ENCODE data around the gene CTNND1. TPM values are rescaled to one million over a fixed set of nuclear protein-coding genes. Genes with fewer than 3 reads are reported as not detected.

Gene CTNND1
- total and polyA plus RNA-seq, 2 of the 8 experiments (the other 6 are each of a cell fraction or from before 2014, with no cell fraction given), result 91.9 to 164 TPM

DNA sequence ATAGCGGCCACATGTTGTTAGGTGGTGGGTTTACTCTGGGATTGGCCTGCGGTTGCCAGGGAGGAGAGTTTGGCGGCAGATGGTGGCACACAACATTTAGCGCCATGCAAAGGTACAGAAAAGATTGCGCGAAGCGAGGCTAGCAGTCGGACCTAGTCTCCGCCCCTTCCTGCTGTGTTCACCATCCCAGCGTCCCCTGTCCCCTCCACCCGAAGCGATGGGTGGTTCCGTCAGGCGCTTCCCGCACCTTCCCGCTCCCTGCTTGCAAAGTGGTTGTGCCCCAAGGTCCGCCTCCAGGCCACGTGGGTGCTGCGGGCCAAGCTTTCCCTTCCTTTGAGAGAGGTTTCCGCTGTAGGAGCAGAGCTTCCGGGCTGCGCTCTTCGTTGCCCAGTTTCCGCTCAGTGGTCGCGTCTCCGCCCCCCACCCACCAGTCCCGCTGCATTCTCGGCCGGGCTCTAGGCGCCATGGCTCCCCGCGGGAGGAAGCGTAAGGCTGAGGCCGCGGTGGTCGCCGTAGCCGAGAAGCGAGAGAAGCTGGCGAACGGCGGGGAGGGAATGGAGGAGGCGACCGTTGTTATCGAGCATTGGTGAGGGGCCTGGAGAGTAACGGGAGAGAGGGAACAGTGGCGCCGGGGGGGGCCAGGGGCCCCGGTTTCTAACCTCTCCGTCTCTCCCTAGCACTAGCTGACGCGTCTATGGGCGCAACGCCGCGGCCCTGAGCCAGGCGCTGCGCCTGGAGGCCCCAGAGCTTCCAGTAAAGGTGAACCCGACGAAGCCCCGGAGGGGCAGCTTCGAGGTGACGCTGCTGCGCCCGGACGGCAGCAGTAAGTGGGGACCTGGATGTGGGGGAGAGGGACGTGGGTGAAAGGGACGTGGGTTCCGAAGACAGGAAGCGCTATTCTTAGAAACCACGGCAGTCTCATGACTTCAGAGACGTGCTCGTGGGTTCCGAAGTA lies 20.2 kb upstream of the CTNND1 start, which contains the start of gene SELENOH:
SELENOH (plus strand) TSS at position 360 of the 955 bp plus-strand sequence; CDS start at position 465, 105 bp downstream.
- Histone ChIP-seq H3K56ac (replicated peaks; ENCODE audit: insufficient read length, low read depth, low read length) (peak within 1 kb of the TSS; percentile 65), H2AFZ (ENCODE audit: low read length) (peak within 1 kb of the TSS; percentile 71; the same call in 1 of the 2 replicates), H3K4ac (replicated peaks; ENCODE audit: insufficient read length, low read depth, low read length) (peak within 1 kb of the TSS; percentile 71), H3K27me3 (replicated peaks in 1 of 4; ENCODE audit: control insufficient read depth in 3 of 4, extremely low read depth in 1 of 4, insufficient read depth in 3 of 4, low read length in 3 of 4) (no peaks in the 10 kb centered on the region), H4K91ac (replicated peaks; ENCODE audit: insufficient read length, low read length) (peak within 1 kb of the TSS; percentile 51), H4K5ac (ENCODE audit: insufficient read length, low read depth, low read length) (peak within 1 kb of the TSS; percentile 77), H2BK12ac (ENCODE audit: low read depth, low read length) (no peak within 1 kb of the TSS), H3K79me1 (ENCODE audit: low read depth, low read length) (no peaks in the 10 kb centered on the region; the same call in 1 of the 2 replicates), H3K4me2 (ENCODE audit: insufficient read depth in 1 of 2, low read depth in 2 of 2, low read length in 2 of 2) (peak within 1 kb of the TSS; percentile 65 to 88), H3K79me2 (ENCODE audit: control insufficient read depth in 1 of 2, insufficient read depth in 2 of 2, low read length in 2 of 2) (peaks cover 0 to 14% of the 10 kb centered on the region in 2 experiments; a peak in 3 of 4 replicates), H4K20me1 (replicated peaks in 1 of 2; ENCODE audit: control insufficient read depth in 1 of 2, insufficient read depth in 2 of 2, low read length in 2 of 2) (peaks cover 0 to 4% of the 10 kb centered on the region in 2 experiments), H3K4me1 (replicated peaks in 1 of 4; ENCODE audit: control insufficient read depth in 3 of 4, insufficient read depth in 4 of 4, low read length in 3 of 4) (peaks cover 0 to 9% (median 3%) of the 10 kb centered on the region in 4 experiments; a peak in 4 of 7 replicates), H3K14ac (ENCODE audit: insufficient read length) (no peak within 1 kb of the TSS), H3K27ac (ENCODE audit: low read depth, low read length) (peak within 1 kb of the TSS; percentile 83), H2BK120ac (replicated peaks; ENCODE audit: low read depth, low read length) (peak within 1 kb of the TSS; percentile 18), H2BK20ac (ENCODE audit: low read length) (no peak within 1 kb of the TSS), H4K8ac (ENCODE audit: extremely low read depth, insufficient read depth, low read length) (peak within 1 kb of the TSS; percentile 91), H3K18ac (ENCODE audit: extremely low read depth, low read length) (peak within 1 kb of the TSS; percentile 54; the same call in 1 of the 2 replicates), H3K23me2 (ENCODE audit: low read depth, low read length) (no peaks in the 10 kb centered on the region; the same call in 1 of the 2 replicates), H2BK15ac (ENCODE audit: low read length) (no peak within 1 kb of the TSS), H3K9me3 (ENCODE audit: insufficient read depth in 2 of 2, low read depth in 1 of 2, low read length in 1 of 2) (no peaks in the 10 kb centered on the region), H2AK5ac (ENCODE audit: low read depth, low read length) (no peak within 1 kb of the TSS), H3K23ac (ENCODE audit: insufficient read length) (no peak within 1 kb of the TSS), H2BK5ac (ENCODE audit: low read depth, low read length) (peak within 1 kb of the TSS; percentile 72), H3K36me3 (ENCODE audit: control insufficient read depth in 2 of 4, insufficient read depth in 4 of 4, low read length in 3 of 4) (peaks cover 15 to 52% (median 39%) of the 10 kb centered on the region in 4 experiments), H3K4me3 (ENCODE audit: extremely low read depth in 1 of 4, insufficient read depth in 2 of 4, low read depth in 3 of 4, low read length in 4 of 4) (peak within 1 kb of the TSS; percentile 76 to 99 (median 92)), H3K9ac (replicated peaks in 1 of 4; ENCODE audit: extremely low read depth in 1 of 4, low read depth in 3 of 4, low read length in 3 of 4) (peak within 1 kb of the TSS; percentile 76 to 90 (median 88))
- FAIRE-seq (peak; percentile 36), DNase-seq (ENCODE audit: low read depth in 1 of 2, low spot score in 2 of 2) (peak; percentile 95 to 99)
- CTCF ChIA-PET (ENCODE audit: partially characterized antibody), result interaction anchor here (0.6 to 12.1 kb wide), 5 partner anchors 10 to 60 kb away, joined by 3 to 182 read pairs (median 6); partner anchors contain the start of gene BTBD18
- POLR2A ChIA-PET (ENCODE audit: partially characterized antibody), result interaction anchor here (0.6 to 5.8 kb wide), 42 partner anchors 9 to 315 kb away, joined by 3 to 30 read pairs (median 4); partner anchors contain the start of genes BTBD18, CTNND1, MED19 and RTN4RL2
- WGBS, 2 experiments (ENCODE audit: extremely low coverage in 1 of 2, insufficient coverage in 1 of 2, insufficient read length in 1 of 2, insufficient replicate concordance in 2 of 2, low coverage in 1 of 2, low lambda C conversion rate in 2 of 2, missing lambda C conversion rate in 1 of 2), result 2% methylated on average over 75 of the region's 75 CpGs; no CpG with 5 or more reads in 1 of the 2 experiments
- TF ChIP-seq POLR2A (IDR thresholded peaks at IDR 0.05; ENCODE audit: control extremely low read depth in 1 of 2, low read depth in 2 of 2, low read length in 2 of 2) (peak; percentile 88 to 98), EZH2 (IDR thresholded peaks at IDR 0.05; ENCODE audit: low read depth, low read length, severe bottlenecking) (no peak), KDM4A (IDR thresholded peaks at IDR 0.05; ENCODE audit: low read depth, low read length, severe bottlenecking) (peak; percentile 63), KDM5A (IDR thresholded peaks at IDR 0.05; ENCODE audit: low read length) (peak; percentile 72; the same call in 1 of the 2 replicates), HDAC6 (IDR thresholded peaks at IDR 0.05; ENCODE audit: low read depth, low read length) (no peak), TBP (IDR thresholded peaks at IDR 0.05; ENCODE audit: low read depth, low read length) (peak; percentile 92)
- TF ChIP-seq, protein P1, sequence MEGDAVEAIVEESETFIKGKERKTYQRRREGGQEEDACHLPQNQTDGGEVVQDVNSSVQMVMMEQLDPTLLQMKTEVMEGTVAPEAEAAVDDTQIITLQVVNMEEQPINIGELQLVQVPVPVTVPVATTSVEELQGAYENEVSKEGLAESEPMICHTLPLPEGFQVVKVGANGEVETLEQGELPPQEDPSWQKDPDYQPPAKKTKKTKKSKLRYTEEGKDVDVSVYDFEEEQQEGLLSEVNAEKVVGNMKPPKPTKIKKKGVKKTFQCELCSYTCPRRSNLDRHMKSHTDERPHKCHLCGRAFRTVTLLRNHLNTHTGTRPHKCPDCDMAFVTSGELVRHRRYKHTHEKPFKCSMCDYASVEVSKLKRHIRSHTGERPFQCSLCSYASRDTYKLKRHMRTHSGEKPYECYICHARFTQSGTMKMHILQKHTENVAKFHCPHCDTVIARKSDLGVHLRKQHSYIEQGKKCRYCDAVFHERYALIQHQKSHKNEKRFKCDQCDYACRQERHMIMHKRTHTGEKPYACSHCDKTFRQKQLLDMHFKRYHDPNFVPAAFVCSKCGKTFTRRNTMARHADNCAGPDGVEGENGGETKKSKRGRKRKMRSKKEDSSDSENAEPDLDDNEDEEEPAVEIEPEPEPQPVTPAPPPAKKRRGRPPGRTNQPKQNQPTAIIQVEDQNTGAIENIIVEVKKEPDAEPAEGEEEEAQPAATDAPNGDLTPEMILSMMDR (IDR thresholded peaks at IDR 0.05; ENCODE audit: control extremely low read depth in 1 of 3, insufficient read depth in 1 of 3, low read depth in 1 of 3, low read length in 3 of 3), result peak in 1 of 3 experiments; percentile 5; a peak in 1 of 4 replicates
